GDM1 (cell line): ENCODE data around the gene ZDHHC11B.
"Not testable (repeated sequence)": the region's sequence is repeated elsewhere in the genome, so short reads cannot be mapped to it uniquely, and the experiment has no call there.

Source experiments
- DNase-seq: peaks from one replicate; lab custom pipeline; 2025; lab: John Stamatoyannopoulos, UW

Gene ZDHHC11B

DNA sequence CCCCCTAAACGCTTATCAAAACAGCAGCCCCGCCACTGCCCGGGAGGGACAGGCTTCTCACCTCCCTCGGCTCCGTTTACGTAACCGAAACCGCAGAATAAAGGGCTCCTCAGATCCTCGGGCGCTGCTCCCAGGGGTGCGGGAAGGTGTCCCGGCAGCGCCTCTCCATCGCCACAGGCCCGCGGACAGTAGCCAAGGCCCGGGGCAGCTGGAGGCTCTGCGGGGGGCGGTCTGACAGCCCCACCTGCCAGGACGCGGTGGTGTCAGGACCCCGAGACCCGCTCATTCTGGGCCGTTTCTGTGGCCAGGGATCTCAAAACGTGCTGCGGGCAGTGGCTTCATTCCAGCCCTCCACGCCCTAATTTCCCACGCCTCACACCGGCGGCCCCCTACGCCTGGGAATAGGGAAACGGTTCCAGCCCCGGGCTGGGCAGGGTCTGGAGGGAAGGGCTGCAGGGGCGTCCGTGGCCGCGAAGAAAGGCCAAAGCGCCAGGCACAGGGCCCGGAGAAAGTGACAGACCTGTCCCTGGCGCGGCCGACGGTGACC lies 575 bp downstream of the ZDHHC11B start:
- not testable (repeated sequence) for DNase-seq

- DNase-seq, result not testable (repeated sequence)
These were observed 1.3 kb downstream of the ZDHHC11B start for GRCh38 chr5:783049-783802.

DNA sequence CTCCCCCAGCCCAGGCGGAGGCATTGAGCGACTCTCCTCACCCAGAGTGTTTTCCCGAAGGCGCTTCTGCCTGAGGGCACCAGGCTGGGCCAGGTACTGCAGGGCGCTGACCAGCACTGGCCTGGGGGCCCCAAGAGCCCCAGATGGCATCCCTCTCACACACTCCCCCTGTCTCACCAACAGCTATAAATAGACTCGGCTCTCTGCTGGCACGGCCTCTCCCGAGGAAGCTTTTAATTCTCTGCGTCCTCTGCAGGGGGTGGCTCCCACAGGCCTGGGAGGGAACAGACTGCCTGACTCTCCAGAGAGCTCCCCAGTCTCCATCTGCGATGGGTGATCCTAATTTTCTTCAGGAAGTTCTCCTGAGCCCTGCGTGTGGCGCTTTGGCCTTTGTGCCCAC lies 2.2 kb downstream of the ZDHHC11B start:
- DNase-seq, result not testable (repeated sequence)

DNA sequence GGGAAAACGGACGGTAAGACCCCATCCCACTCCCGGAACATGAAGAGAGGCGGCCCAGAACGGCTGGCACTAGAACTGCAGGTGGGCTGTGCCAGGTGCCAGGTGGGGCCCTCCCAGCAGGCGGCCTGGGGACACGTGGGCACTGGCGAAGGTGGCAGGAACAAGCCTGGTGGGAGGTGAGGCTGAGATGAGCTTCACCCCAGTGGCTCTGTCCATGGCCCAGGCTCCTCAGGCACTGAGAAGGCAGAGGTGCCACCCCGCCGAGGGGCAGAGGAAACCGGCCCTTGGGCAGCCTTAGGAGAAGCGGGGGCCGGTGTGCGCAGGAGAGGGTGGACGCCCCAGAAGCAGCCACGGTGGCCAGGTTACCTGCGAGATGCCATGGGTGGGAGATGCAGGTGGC lies 4.0 kb downstream of the ZDHHC11B start:
- DNase-seq, result not testable (repeated sequence)

DNA sequence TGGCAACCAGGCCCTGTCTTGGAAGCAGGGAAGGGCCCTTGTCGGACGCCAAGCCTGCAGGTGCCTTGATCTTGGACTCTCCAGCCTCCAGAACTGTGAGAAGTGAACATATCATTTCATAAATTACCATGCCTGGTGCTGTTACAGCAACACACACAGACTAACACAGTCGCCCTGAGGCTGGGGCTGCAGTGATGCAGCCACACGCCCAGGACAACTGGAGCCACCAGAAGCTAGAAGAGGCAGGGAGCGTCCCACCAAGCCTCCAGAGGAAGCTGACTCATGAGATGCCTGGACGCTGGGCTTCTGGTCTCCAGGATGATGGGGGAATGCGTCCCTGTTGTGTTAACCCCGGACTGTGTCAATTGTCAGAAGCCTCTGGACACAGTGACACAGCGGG lies 5.6 kb downstream of the ZDHHC11B start:
- DNase-seq, result not testable (repeated sequence)

DNA sequence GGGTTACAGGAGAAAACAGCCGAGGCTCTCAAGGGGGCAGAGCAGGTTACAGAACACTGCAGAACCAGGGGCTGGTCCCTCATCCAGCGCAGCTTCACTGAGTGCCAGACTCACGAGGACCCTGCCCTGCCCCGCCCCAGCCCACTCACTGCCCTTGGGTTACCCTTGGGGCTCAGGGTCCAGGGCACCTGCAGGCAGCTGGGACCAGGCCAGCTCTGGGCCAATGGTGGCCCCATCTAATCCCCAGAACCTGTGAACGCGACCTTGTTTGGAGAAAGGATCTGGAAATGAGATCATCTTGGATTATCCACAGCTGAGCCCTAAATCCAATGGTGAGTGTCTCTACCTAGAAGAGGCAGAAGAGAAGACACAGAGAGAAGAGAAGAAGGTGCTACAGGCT lies 6.1 kb downstream of the ZDHHC11B start:
- not testable (repeated sequence) for DNase-seq

DNA sequence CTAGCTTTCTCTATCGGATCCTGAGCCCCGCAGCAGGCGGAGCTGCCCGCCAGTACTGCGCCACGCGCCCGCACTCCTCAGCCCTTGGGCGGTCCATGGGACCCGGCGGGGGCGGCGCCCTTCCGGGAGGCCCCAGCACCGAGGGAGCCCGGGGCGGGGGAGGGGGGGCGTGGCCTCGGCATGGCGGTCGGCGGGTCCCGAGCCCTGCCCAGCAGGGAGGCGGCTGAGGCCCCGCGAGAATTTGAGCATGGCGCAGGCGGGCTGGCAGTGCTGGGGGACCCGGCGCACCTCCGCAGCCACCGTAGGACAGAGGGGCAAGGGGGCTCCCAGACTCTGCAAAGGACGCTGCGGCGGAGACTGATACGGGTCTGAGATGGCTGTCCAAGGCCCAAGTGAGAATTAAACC lies 6.8 kb downstream of the ZDHHC11B start:
- DNase-seq, result no peak

- DNase-seq, result no peak
These were observed 7.4 kb downstream of the ZDHHC11B start for GRCh38 chr5:776862-777711.

GRCh38 chr5:775961-776861 lies 8.3 kb downstream of the ZDHHC11B start:
- DNase-seq, result no peak

DNA sequence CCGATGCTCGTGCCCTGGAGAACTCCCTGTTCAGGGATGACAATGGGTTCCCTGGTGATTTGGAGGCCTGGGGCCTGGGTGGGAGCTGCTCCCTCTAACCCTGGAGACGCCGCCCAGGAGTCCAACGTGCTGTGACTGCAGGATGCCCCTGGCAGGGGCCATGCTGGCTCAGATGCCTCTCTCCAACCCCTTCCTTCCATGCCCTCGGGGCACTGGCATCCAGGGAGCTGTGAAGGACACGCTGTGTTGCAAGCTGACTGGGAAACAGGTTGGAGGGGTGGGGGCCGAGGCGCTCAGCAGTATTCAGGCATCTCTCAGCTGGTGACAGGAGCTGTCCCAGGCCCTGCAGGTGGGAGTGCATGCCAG lies 9.0 kb downstream of the ZDHHC11B start:
- not testable (repeated sequence) for DNase-seq

GRCh38 chr5:774854-775505 lies 9.5 kb downstream of the ZDHHC11B start:
- not testable (repeated sequence) for DNase-seq

GRCh38 chr5:774304-774703 lies 10.2 kb downstream of the ZDHHC11B start:
- DNase-seq, result not testable (repeated sequence)

DNA sequence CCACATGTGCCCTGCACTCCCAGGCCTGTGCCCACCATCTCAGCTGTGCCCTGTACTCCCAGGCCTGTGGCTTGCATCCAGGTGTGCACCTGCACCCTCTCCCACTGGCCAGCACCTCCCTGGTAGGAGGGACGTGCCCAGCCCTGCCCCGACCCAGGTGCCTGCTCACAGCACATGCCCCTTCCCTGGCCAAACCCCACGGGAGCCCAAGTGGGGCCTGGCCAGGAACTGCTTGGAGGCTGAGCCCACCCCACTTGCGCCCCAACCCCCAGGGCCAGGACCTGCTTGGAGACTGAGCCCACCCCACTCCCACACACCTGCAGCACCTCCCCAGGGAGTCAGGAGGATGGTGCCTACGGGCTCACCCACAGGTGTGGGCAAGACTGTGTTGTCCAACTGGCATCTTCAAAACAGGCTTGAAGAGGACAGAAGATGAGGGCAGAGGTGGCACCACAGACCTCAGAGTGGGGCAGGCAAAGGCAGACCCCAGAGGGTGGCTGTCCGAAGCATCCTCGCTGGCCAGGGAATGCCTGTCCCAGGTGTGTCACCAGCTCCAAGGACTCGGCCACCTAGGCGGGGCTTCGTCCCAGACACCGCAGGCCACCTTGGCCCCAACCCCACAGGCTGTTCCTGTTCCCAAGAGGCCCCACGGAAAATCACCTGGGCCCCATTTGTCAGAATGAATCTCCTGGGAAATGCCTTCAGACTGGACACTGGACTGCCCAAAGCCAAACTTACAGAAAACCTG lies 10.8 kb downstream of the ZDHHC11B start:
- no peak for DNase-seq

DNA sequence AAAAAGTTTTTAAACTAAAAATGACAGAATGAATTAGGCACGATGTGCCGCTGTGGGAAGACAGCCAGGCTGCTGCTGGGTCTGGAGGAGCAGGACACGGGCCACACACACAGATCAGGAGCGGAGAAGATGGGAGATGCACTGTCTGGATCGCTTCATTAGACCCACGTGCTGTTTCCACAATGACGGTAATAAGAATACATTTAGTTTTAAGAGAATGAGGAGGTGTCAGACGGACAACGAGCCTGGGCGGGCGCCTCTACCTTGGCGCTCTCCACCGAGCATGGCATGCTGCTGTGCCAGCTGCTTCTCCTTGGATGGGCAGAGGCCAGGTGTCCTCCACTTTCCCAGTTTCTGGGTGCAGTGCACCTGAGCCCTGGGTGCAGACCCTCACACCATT lies 11.6 kb downstream of the ZDHHC11B start:
- DNase-seq, result not testable (repeated sequence)

DNA sequence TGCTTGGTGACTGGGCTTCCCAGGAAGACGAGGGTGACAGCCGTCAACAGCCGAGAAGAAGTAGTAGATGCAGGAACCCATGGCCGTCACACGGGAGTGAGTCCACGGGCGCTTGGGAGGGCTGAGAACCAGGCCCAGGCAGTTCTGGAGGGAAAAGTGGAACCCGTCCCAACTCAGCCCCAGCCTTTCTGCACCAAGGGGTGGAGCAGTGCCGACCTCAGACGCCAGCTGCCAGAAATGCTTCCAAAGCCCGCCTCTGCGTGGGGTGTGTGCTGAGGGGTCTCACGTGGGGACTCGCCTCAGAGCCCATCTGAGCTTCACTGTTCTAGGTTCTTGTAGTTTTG lies 12.0 kb downstream of the ZDHHC11B start:
- DNase-seq, result not testable (repeated sequence)

- not testable (repeated sequence) for DNase-seq
These were observed 12.5 kb downstream of the ZDHHC11B start for GRCh38 chr5:771841-772546.

DNA sequence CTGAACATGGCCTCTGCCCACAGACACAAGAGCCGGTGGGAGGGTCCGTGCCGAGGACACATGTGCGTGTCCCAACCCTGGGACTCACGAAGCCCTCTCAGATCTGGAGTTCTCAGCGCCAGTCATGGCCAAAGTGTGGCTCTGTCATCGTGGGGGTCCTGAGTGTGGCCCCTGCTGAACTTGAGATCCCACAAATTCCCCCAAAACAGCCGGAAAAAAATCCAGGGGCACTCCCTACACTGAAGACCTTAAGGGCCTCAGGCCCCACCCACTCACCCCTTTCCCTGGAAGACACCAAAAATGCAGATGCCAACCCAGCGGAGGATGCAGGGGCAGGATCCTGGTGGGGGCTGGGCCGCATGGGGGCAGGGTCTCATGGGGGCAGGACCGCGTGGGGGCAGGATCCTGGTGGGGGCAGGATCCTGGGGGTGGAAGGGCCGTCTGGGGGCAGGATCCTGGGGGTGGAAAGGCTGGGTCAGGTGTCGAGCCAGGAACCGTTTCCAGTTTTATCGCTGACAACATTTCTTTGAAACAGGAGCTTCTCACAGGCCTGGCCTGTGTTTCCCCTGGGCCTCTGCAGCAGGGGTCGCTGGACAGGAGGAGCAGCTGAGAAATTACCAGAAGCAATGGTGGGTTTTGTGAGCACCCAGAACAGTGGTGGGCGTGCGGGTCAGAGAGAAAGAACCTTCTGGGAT lies 13.3 kb downstream of the ZDHHC11B start:
- not testable (repeated sequence) for DNase-seq

- not testable (repeated sequence) for DNase-seq
These were observed 13.9 kb downstream of the ZDHHC11B start for GRCh38 chr5:770585-770984.

DNA sequence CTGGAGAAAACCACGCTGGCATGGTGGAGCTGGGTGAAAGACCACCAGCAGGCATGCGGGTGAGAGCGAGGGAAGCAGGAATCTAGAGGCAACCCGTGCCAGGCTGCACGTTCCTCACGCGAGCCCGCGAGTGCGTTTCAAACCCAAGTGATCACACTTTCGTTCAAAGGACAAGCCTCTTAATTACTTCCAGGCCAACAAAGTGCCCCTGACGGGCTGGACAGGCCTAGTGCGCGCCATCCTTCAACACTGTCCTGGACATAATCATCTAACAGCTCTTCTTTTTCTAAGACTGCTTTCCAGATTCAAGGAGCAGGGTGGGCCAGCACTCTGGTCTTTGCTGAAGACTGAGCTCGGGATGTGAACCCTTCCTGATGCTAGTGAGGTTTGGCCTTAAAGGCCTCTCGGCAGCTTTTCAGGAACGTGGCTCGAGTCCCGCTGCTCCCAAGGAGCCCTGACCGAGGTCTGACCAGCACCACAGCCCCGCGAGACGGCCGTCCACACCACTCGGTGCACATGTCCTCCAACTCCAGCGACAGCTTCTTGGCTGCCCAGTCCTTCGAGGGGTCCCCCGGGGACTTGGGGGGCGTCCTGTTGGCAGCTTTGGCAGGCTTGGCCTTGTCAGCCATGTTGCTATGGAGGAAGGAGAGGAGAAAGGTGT lies 14.9 kb downstream of the ZDHHC11B start:
- not testable (repeated sequence) for DNase-seq
